Measurements from ENCODE around the gene UBC.
"Not testable (repeated sequence)": the region's sequence is repeated elsewhere in the genome, so short reads cannot be mapped to it uniquely, and the experiment has no call there.

UBC gene

DNA sequence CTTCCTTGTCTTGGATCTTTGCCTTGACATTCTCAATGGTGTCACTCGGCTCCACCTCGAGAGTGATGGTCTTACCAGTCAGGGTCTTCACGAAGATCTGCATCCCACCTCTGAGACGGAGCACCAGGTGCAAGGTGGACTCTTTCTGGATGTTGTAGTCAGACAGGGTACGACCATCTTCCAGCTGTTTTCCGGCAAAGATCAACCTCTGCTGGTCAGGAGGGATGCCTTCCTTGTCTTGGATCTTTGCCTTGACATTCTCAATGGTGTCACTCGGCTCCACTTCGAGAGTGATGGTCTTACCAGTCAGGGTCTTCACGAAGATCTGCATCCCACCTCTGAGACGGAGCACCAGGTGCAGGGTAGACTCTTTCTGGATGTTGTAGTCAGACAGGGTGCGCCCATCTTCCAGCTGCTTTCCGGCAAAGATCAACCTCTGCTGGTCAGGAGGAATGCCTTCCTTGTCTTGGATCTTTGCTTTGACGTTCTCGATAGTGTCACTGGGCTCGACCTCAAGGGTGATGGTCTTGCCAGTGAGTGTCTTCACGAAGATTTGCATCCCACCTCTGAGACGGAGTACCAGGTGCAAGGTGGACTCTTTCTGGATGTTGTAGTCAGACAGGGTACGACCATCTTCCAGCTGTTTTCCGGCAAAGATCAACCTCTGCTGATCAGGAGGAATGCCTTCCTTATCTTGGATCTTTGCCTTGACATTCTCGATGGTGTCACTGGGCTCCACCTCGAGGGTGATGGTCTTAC, 1.7 kb downstream of the UBC start:
- not testable (repeated sequence) for H3K27me3 ChIP-seq (ENCODE audit: insufficient read depth, low read length); H3K9ac ChIP-seq (ENCODE audit: low read depth, low read length); H3K9me3 ChIP-seq (ENCODE audit: insufficient read depth, low read depth, low read length); H3K27ac ChIP-seq (ENCODE audit: low read depth, low read length)
- 97% methylated on average over 17 of the region's 21 CpGs for WGBS
- Histone ChIP-seq H3K4me1 (ENCODE audit: insufficient read depth, low read length) (peaks cover 22% of the 10 kb centered on the region), H3K4me3 (ENCODE audit: low read length) (peak overlapping the region; percentile 98), H3K36me3 (ENCODE audit: insufficient read depth, low read length) (peaks cover 29% of the 10 kb centered on the region)

DNA sequence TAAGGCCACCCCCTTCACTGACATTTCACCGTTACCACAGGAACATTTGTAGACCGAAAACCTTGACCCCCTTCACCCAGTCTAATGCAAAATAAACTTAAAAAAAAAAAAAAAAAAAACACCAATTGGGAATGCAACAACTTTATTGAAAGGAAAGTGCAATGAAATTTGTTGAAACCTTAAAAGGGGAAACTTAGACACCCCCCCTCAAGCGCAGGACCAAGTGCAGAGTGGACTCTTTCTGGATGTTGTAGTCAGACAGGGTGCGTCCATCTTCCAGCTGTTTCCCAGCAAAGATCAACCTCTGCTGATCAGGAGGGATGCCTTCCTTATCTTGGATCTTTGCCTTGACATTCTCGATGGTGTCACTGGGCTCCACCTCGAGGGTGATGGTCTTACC, 2.9 kb downstream of the UBC start:
- Histone ChIP-seq H3K4me1 (ENCODE audit: insufficient read depth, low read length) (peaks cover 13% of the 10 kb centered on the region), H3K36me3 (ENCODE audit: insufficient read depth, low read length) (peaks cover 29% of the 10 kb centered on the region), H3K4me3 (ENCODE audit: low read length) (peak overlapping the region; percentile 21; the same call in 1 of the 2 replicates)
- H3K27ac ChIP-seq (ENCODE audit: low read depth, low read length); H3K9me3 ChIP-seq (ENCODE audit: insufficient read depth, low read depth, low read length); H3K27me3 ChIP-seq (ENCODE audit: insufficient read depth, low read length); H3K9ac ChIP-seq (ENCODE audit: low read depth, low read length): not testable (repeated sequence)
- WGBS: 93% methylated on average over 6 of the region's 6 CpGs

DNA sequence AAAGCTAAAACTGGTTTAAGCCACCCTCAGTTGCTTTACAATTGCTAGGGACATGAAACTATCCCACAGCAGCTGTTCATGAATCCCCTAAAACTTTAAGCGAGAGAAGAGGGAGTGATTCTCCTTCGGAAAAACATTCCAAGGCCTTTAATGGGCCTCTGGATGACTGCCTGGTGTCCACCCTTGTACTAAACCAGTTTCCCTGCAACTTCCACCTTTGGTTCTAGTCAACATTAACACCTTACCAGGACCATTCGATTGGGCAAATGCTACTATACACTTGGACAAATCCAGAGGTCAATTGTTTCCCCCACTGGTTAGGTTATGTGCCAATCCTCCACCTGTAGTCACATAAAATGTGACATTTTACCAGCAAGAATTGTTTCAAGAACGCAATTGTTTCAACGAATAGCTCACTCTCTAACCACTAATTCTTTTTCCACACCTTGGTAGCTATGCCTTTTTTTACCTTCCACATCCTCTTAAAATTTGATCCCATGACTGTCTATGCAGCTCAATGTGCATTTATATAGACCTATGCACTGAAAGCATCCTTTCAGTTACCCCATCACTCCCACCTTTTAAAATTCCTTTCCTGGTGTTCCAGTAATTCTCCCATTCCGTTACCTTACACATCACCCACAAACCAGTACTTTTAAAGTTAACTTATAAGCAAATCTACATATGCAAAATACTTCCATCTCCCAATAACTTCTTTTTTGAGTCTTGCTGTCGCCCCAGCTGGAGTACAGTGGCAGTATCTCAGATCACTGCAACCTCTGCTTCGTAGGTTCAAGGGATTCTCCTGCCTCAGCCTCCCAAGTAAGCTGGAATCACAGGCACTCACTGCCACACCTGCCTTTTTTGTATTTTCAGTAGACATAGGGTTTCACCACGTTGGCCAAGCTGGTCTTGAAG, 3.6 kb downstream of the UBC start:
- 91% methylated on average over 9 of the region's 9 CpGs for WGBS
- Histone ChIP-seq H3K36me3 (ENCODE audit: insufficient read depth, low read length) (peaks cover 29% of the 10 kb centered on the region), H3K9me3 (ENCODE audit: insufficient read depth, low read depth, low read length) (no peaks in the 10 kb centered on the region), H3K4me1 (ENCODE audit: insufficient read depth, low read length) (peaks cover 6% of the 10 kb centered on the region), H3K9ac (ENCODE audit: low read depth, low read length) (no peak overlapping the region), H3K27me3 (ENCODE audit: insufficient read depth, low read length) (no peaks in the 10 kb centered on the region), H3K4me3 (ENCODE audit: low read length) (peak overlapping the region; percentile 21; the same call in 1 of the 2 replicates), H3K27ac (ENCODE audit: low read depth, low read length) (no peak overlapping the region; the same call in 1 of the 2 replicates)

DNA sequence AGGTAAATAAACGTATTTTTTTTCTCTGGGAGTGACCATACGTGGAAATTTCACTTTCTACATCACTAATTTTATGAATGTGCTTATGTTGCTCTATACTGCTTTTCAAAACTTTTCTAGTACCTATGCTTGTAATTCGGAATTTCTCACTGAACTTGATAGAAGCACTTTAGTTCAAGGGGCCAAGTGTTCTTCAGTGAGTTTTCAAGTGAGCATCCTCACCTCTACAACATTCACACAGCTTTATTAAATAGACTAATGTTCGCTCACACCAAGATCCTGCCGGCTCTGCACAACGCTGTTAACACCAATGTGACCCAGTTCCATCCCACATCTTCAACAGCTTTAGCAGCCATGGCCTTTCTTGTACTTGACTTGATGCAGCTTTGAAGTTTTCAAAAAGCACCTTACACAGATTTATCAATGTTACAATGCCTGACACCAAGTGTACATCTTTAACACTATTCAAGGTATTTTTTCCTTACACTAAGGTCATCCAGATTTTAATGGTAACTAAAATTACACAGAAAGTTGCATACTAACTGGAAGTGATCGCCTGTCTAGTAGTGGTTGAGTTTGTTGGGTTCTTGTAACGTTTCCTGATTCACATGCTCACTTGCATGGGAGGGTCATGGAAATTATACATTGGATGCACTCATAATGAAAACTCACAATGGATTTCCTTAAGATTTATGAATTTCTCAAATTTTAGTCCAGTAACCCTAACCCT, 4.5 kb downstream of the UBC start:
- no peaks in the 10 kb centered on the region for H3K4me1 ChIP-seq (ENCODE audit: insufficient read depth, low read length)
- H3K27ac ChIP-seq (ENCODE audit: low read depth, low read length): no peak overlapping the region; the same call in 1 of the 2 replicates
- H3K9me3 ChIP-seq (ENCODE audit: insufficient read depth, low read depth, low read length): no peaks in the 10 kb centered on the region
- 85% methylated on average over 6 of the region's 8 CpGs for WGBS
- no peaks in the 10 kb centered on the region for H3K27me3 ChIP-seq (ENCODE audit: insufficient read depth, low read length)
- H3K4me3 ChIP-seq (ENCODE audit: low read length): no peak overlapping the region
- H3K9ac ChIP-seq (ENCODE audit: low read depth, low read length): no peak overlapping the region
- peaks cover 29% of the 10 kb centered on the region for H3K36me3 ChIP-seq (ENCODE audit: insufficient read depth, low read length)

DNA sequence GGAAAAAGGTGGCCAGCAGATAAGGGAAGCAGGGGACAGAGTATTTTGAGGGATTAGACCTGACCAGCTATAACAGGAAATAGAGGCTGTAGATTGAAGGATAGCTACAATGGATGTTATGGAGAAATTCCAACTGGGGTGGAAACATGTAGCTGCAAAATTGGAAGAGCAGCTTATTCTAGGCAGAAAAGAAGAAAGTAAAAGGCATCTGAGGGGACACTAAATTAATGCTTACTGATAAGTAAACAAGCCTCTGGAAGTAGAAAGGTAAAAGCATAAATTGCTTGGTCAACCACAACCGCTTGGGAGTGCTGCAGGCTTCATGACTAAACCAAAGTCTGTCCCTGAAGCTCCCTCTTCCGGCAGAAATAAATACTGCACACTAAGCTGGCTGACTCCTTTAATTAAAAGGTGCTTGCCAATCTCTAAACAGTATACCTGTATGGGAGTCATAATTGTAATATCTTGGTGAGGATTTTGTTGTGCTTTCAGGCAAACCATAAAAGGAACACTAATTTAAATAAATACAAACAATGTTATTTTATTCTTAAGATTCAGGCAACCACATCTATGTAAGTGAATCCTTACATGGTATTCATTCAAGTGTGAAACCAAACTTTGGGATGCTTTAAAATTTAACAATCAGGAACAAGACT, 7.7 kb downstream of the UBC start:
- Histone ChIP-seq H3K4me3 (ENCODE audit: low read length) (no peak overlapping the region), H3K4me1 (ENCODE audit: insufficient read depth, low read length) (no peaks in the 10 kb centered on the region), H3K27me3 (ENCODE audit: insufficient read depth, low read length) (no peaks in the 10 kb centered on the region), H3K27ac (ENCODE audit: low read depth, low read length) (no peak overlapping the region), H3K36me3 (ENCODE audit: insufficient read depth, low read length) (peaks cover 13% of the 10 kb centered on the region), H3K9ac (ENCODE audit: low read depth, low read length) (no peak overlapping the region), H3K9me3 (ENCODE audit: insufficient read depth, low read depth, low read length) (no peaks in the 10 kb centered on the region)
- 0% methylated on average over 2 of the region's 2 CpGs for WGBS

DNA sequence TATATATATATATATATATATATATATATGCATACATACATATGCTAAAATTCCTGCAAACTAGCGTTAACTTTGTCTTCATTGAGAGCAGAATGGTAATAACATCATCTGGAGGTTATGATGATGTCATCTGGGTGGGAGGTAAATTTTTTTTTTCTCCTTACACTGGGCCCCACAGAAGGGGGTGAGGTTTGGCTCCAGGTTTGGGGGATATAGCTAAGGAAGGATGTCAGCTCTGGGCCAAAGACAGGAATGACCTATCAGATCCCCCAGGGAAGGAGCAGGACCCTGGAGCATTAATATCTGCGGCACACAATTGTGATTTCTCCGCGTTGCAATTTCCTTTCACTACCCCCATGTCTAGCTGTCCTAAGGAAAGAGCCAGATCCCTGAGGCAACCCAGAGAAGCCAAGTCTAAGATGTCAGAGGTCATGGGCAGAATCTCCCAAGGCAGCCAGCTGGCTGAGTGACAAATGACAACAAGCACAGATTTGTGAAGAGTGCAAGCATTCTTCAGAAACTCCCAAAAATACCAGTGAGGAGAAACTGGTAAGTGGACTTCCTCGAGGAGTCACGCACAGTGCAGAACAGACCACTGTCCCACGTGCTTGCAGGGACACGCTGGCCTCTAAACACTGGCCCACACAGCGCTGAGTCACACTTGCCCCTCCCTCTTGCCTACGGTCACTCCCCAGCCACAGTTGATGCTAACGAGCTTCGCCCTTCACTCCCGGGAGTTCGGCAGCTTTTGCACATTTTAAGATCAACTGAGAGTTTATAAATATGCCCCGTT, 9.9 kb downstream of the UBC start:
- 37% methylated on average over 13 of the region's 15 CpGs for WGBS
- Histone ChIP-seq H3K9me3 (ENCODE audit: insufficient read depth, low read depth, low read length) (no peaks in the 10 kb centered on the region), H3K4me3 (ENCODE audit: low read length) (no peak overlapping the region), H3K27ac (ENCODE audit: low read depth, low read length) (no peak overlapping the region), H3K36me3 (ENCODE audit: insufficient read depth, low read length) (no peaks in the 10 kb centered on the region), H3K4me1 (ENCODE audit: insufficient read depth, low read length) (no peaks in the 10 kb centered on the region), H3K9ac (ENCODE audit: low read depth, low read length) (no peak overlapping the region), H3K27me3 (ENCODE audit: insufficient read depth, low read length) (no peaks in the 10 kb centered on the region)

DNA sequence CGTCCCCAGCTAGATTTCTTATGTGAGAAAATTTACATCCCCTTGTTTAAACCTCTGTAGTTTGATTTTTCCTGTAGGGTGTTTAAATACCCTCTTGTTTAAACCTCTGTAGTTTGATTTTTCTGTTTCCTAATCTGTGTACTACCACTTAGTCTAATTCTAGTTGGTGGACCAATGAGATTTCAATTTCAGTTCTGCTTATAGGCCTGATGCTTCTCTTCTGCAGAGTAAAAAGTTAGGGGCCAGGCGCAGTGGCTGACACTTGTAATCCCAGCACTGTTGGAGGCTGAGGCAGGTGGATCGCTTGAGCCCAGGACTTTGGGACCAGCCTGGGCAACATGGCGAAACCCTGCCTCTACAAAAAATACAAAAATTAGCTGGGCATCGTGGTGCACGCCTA, 11.5 kb downstream of the UBC start:
- H3K27me3 ChIP-seq (ENCODE audit: insufficient read depth, low read length): no peaks in the 10 kb centered on the region
- no peaks in the 10 kb centered on the region for H3K36me3 ChIP-seq (ENCODE audit: insufficient read depth, low read length)
- no peak overlapping the region for H3K9ac ChIP-seq (ENCODE audit: low read depth, low read length)
- 92% methylated on average over 6 of the region's 6 CpGs for WGBS
- no peaks in the 10 kb centered on the region for H3K9me3 ChIP-seq (ENCODE audit: insufficient read depth, low read depth, low read length)
- H3K4me1 ChIP-seq (ENCODE audit: insufficient read depth, low read length): no peaks in the 10 kb centered on the region
- H3K27ac ChIP-seq (ENCODE audit: low read depth, low read length): no peak overlapping the region
- no peak overlapping the region for H3K4me3 ChIP-seq (ENCODE audit: low read length)

DNA sequence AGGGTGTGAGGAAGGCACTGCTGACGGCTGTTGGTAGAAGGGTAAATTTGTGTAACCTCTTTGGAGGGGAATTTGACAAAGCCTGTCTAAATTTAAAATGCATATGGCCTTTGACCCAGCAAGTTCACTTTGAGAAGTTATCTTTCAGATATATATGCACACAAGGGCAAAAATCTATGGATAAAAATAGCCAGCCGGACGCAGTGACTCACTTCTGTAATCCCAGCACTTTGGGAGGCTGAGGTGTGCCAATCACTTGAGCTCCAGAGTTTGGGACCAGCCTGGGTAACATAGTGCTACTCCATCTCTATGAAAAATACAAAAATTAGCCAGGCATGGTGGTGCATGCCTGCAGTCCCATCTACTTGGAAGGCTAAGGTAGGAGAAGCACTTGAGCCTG, 13.4 kb downstream of the UBC start:
- 65% methylated on average over 3 of the region's 3 CpGs for WGBS
- H3K9me3 ChIP-seq (ENCODE audit: insufficient read depth, low read depth, low read length): 0 out of 2 replicates have a peak, but pooled peaks cover 3% of the 10 kb centered on the region
- H3K27me3 ChIP-seq (ENCODE audit: insufficient read depth, low read length): no peaks in the 10 kb centered on the region
- H3K4me3 ChIP-seq (ENCODE audit: low read length): no peak overlapping the region
- H3K27ac ChIP-seq (ENCODE audit: low read depth, low read length): no peak overlapping the region
- no peaks in the 10 kb centered on the region for H3K4me1 ChIP-seq (ENCODE audit: insufficient read depth, low read length)
- no peak overlapping the region for H3K9ac ChIP-seq (ENCODE audit: low read depth, low read length)
- H3K36me3 ChIP-seq (ENCODE audit: insufficient read depth, low read length): no peaks in the 10 kb centered on the region

DNA sequence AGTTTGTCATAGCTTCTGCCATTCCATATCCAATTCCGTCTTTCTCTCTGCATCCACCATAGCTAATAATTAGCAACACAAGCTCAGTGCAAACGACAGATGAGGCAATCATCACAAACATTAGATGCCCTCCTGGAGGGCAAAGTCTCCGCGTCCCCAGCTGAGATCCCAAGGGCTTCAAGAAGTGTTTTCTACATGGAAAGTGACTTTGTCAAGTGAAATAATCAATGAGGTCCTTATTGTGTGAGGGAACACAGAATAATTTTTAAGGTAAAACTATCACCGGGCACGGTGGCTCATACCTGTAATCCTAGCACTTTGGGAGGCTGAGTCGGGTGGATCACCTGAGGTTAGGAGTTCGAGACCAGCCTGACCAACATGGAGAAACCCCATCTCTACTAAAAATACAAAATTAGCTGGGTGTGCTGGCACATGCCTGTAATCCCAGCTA, 14.1 kb downstream of the UBC start:
- H3K9me3 ChIP-seq (ENCODE audit: insufficient read depth, low read depth, low read length); H3K27me3 ChIP-seq (ENCODE audit: insufficient read depth, low read length); H3K4me3 ChIP-seq (ENCODE audit: low read length); H3K27ac ChIP-seq (ENCODE audit: low read depth, low read length); H3K4me1 ChIP-seq (ENCODE audit: insufficient read depth, low read length); H3K36me3 ChIP-seq (ENCODE audit: insufficient read depth, low read length); H3K9ac ChIP-seq (ENCODE audit: low read depth, low read length): not testable (repeated sequence)
- WGBS: 90% methylated on average over 8 of the region's 8 CpGs

DNA sequence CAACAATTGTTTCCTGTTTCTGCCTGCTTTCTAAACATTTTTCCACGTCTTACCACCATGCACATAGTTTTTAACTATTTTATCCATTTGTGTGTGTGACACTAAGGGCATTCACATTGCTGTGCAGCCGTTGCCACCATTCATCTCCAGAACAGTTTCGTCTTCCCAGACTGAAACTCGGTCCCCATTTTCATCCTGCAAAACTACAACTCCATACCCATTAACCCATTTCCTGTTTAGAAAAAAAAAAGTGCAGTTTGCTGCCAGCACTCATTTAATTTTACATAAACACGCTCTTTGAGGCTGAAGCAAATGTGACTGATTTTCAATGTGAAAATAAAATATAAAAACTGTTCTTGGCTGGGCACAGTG, 15.5 kb downstream of the UBC start:
- H3K4me1 ChIP-seq (ENCODE audit: insufficient read depth, low read length): no peaks in the 10 kb centered on the region

More for the DNA sequence above, 15.5 kb downstream of the UBC start:
- H3K9ac ChIP-seq (ENCODE audit: low read depth, low read length): no peak overlapping the region
- 0 out of 2 replicates have a peak, but pooled peaks cover 4% of the 10 kb centered on the region for H3K9me3 ChIP-seq (ENCODE audit: insufficient read depth, low read depth, low read length)
- H3K4me3 ChIP-seq (ENCODE audit: low read length): no peak overlapping the region
- no peak overlapping the region for H3K27ac ChIP-seq (ENCODE audit: low read depth, low read length)
- H3K36me3 ChIP-seq (ENCODE audit: insufficient read depth, low read length): no peaks in the 10 kb centered on the region
- H3K27me3 ChIP-seq (ENCODE audit: insufficient read depth, low read length): no peaks in the 10 kb centered on the region
- WGBS: 88% methylated on average over 5 of the region's 5 CpGs

Data from HUES64 (cell line).